GM21423 (cell line): ENCODE results near the gene GPRIN1.

Experiments used
- ATAC-seq: cut with Tn5 transposase; IDR thresholded peaks from one replicate; pipeline ENCODE4 v1.9.1; 2021; ENCODE audit warnings: mild to moderate bottlenecking, moderate library complexity; ENCODE audit not compliant: unreplicated experiment

The GPRIN1 gene

GRCh38 chr5:176643491-176644219 lies 33.7 kb upstream of the GPRIN1 start:
- ATAC-seq, result no peak

GRCh38 chr5:176642675-176643490 lies 32.9 kb upstream of the GPRIN1 start:
- ATAC-seq, result no peak

- no peak for ATAC-seq
Observed at GRCh38 chr5:176640616-176641015, 30.7 kb upstream of the GPRIN1 start.

GRCh38 chr5:176639981-176640380 lies 30.0 kb upstream of the GPRIN1 start:
- ATAC-seq, result no peak

GRCh38 chr5:176639208-176639607 lies 29.3 kb upstream of the GPRIN1 start:
- ATAC-seq, result no peak

- no peak for ATAC-seq
Observed at GRCh38 chr5:176638437-176638836, 28.5 kb upstream of the GPRIN1 start.

GRCh38 chr5:176637556-176637955 lies 27.6 kb upstream of the GPRIN1 start:
- no peak for ATAC-seq

- ATAC-seq, result no peak
Observed at GRCh38 chr5:176636426-176636825, 26.5 kb upstream of the GPRIN1 start.

GRCh38 chr5:176633598-176633997 lies 23.6 kb upstream of the GPRIN1 start:
- no peak for ATAC-seq

- ATAC-seq, result no peak
Observed at GRCh38 chr5:176632745-176633144, 22.8 kb upstream of the GPRIN1 start.

- ATAC-seq, result no peak
Observed at GRCh38 chr5:176631383-176632200, 21.6 kb upstream of the GPRIN1 start.

GRCh38 chr5:176630681-176631222 lies 20.8 kb upstream of the GPRIN1 start:
- no peak for ATAC-seq

- no peak for ATAC-seq
Observed at GRCh38 chr5:176629853-176630680, 20.1 kb upstream of the GPRIN1 start, which contains the start of the genes EIF4E1B and SNCB. EIF4E1B (plus strand) TSS chr5:176630675; CDS start chr5:176642788, 12,113 bp downstream. SNCB (minus strand) TSS chr5:176630534; CDS start chr5:176629654, 880 bp downstream.

- no peak for ATAC-seq
Observed at GRCh38 chr5:176629317-176629852, 19.4 kb upstream of the GPRIN1 start.

- ATAC-seq, result no peak
Observed at GRCh38 chr5:176628406-176629228, 18.7 kb upstream of the GPRIN1 start.

- no peak for ATAC-seq
Observed at GRCh38 chr5:176627582-176627981, 17.6 kb upstream of the GPRIN1 start.

- ATAC-seq, result no peak
Observed at GRCh38 chr5:176626876-176627236, 16.9 kb upstream of the GPRIN1 start.

GRCh38 chr5:176625966-176626875 lies 16.3 kb upstream of the GPRIN1 start:
- no peak for ATAC-seq
